SU-DHL-6 (cell line): ENCODE measurements around the gene RAB3GAP2.

Experiments used
- CTCF ChIP-seq: fragments of 200-600 bp; sonication (generic); IDR thresholded peaks from one replicate; pipeline ENCODE4 v1.5.1; 2017; ENCODE audit warnings: antibody characterized with exemption, mild to moderate bottlenecking, low read length, moderate library complexity; ENCODE audit not compliant: insufficient read depth, poor library complexity, severe bottlenecking
- EZH2phosphoT487 ChIP-seq: fragments of 200-600 bp; sonication (generic), shearing (Covaris generic); conservative IDR thresholded peaks from 2 replicates; pipeline ENCODE4 v1.6.1; 2018; ENCODE audit warnings: mild to moderate bottlenecking, antibody characterized with exemption, low read length, moderate library complexity, mixed read lengths

GRCh38 chr1:220243947-220244346, 28.3 kb downstream of the RAB3GAP2 start:
- TF ChIP-seq CTCF, result no peak
- no peak for TF ChIP-seq EZH2phosphoT487
